Mucosa of descending colon (tissue), 3 donors: ENCODE measurements around the gene LMX1B. TPM values are rescaled to one million over a fixed set of nuclear protein-coding genes. Genes with fewer than 3 reads are reported as not detected.
A peak's percentile ranks its signal among the peaks of the same experiment; 100 is the strongest.

ENCODE experiments used
- ATAC-seq: fragments of 200-7000 bp; cut with Tn5 transposase; one replicate; pipeline ENCODE4 v1.9.1; 2020; ENCODE audit warnings: mild to moderate bottlenecking, moderate library complexity
- DNase-seq, 3 donors: peaks; one replicate each; pipeline ENCODE4 v3.0.0-alpha.2; 2020
- H3K36me3 ChIP-seq: fragments of 200-600 bp; one replicate; pipeline ENCODE4 v1.8.0; 2021; ENCODE audit warnings: low read depth, mild to moderate bottlenecking
- H3K4me1 ChIP-seq: fragments of 200-600 bp; one replicate; pipeline ENCODE4 v1.8.0; 2021; ENCODE audit warnings: low read depth, mild to moderate bottlenecking
- H3K4me3 ChIP-seq: fragments of 200-600 bp; one replicate; pipeline ENCODE4 v1.8.0; 2021; ENCODE audit warnings: mild to moderate bottlenecking
- H3K9me3 ChIP-seq: fragments of 200-600 bp; one replicate; pipeline ENCODE4 v1.8.0; 2021; ENCODE audit warnings: mild to moderate bottlenecking
- intact Hi-C, 2 donors: fragments of 100-400 bp; cut with DNase I in 1 of 2; cut with micrococcal nuclease in 1 of 2; formaldehyde crosslinking; loops; one replicate each; pipeline versions ENCODE4 v1.11.0 to v1.11.1; 2022; cut with DNase I, micrococcal nuclease
- total RNA-seq, 3 donors: library from RNA; stranded (reverse); fragmentation: NEBNext Ultra II Directional in 2 of 3; extraction: Animal tissue kit (Norgen Biotek cat#: 25700) in 2 of 3; gene quantifications; one replicate each; pipeline versions ENCODE4 v1.2.1 to v1.2.4, GENCODE V29; 2021 to 2023
- TF ChIP-seq, protein P1 (sequence below): fragments of 200-600 bp; IDR thresholded peaks from one replicate; pipeline ENCODE4 v1.8.0; 2022; ENCODE audit warnings: antibody characterized with exemption, mild to moderate bottlenecking
- donor health status: DM: no; HTN: no; CAD: no; lungs with moderate emphysema.
- donor health status: DM: no; HTN: no; CAD: no.
- donor health status: DM: no; HTN: yes; CAD: no.

Gene LMX1B
- total RNA-seq, 3 donors from 2014 or later, result 0.14 to 0.51 TPM; not detected in 1

DNA sequence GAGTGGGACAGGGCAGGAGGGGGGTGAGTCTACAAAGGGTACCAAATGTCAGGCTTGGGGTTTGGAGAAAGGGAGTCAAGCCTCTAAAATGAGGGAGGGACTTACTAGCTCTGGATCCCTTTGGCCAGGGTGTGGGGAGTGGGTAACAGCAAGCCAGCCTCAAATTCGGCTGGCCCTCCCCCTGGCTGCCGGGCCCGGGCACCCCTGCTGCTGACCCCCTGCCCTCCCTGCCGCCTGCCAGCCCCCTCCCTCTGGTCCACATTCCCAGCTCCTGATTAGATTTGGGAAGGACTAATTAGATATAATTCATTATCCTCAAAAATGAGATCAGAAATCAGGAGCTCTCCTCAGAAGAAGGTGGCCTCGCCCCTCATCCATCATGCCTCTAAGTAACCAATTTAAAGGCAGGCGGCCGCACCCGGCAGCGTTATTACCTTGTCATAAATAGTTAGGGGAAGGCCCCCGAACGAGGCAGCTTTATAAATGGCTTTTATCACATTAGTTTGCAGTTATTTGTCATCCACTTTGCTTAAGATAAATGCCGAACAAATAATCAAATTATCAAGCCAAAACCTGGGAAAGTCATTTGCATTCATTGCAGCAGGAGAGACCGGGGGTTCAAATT lies 44.6 kb downstream of the LMX1B start:
- ATAC-seq, result no peak
- H3K9me3 ChIP-seq, result no peaks in the 10 kb centered on the region

DNA sequence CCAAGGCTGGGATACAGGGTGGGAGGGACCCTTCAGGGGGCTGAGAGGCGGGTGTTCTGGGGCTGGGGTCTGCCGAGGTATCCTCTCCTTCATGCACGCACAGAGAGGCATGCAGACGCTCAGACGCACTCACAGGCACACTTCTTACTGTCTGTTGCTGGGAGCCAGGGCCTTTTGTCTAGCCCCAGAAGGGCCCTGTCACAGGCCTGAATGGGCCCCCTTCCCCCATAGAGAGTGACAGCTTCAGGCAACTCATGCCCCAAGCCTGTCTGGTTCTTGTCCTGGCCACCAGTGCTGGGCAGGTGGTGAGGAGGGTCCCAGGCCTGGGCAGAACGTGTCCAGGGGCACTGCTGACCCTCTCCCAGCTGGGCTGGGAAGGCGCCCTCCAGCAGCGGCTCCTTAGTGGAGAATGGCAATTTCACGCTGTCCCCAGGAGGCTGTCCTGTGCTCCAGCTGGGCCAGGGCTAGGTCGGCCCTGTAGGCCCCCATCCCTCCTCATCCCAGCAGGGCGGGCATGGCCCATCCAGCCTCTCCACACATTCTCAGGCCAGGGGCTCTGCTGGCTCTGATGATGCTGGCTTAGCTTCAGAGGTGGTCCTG lies 45.3 kb downstream of the LMX1B start:
- H3K4me1 ChIP-seq, result peaks cover 6% of the 10 kb centered on the region
- H3K36me3 ChIP-seq, result no peaks in the 10 kb centered on the region
- intact Hi-C loops, result no loop called here
- no peaks in the 10 kb centered on the region for H3K9me3 ChIP-seq
- TF ChIP-seq, protein P1, sequence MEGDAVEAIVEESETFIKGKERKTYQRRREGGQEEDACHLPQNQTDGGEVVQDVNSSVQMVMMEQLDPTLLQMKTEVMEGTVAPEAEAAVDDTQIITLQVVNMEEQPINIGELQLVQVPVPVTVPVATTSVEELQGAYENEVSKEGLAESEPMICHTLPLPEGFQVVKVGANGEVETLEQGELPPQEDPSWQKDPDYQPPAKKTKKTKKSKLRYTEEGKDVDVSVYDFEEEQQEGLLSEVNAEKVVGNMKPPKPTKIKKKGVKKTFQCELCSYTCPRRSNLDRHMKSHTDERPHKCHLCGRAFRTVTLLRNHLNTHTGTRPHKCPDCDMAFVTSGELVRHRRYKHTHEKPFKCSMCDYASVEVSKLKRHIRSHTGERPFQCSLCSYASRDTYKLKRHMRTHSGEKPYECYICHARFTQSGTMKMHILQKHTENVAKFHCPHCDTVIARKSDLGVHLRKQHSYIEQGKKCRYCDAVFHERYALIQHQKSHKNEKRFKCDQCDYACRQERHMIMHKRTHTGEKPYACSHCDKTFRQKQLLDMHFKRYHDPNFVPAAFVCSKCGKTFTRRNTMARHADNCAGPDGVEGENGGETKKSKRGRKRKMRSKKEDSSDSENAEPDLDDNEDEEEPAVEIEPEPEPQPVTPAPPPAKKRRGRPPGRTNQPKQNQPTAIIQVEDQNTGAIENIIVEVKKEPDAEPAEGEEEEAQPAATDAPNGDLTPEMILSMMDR, result no peak
- no peak overlapping the region for H3K4me3 ChIP-seq
- DNase-seq (no peak), ATAC-seq (no peak)

More for the DNA sequence above, 44.6 kb downstream of the LMX1B start:
- Histone ChIP-seq H3K36me3 (no peaks in the 10 kb centered on the region), H3K4me3 (no peak overlapping the region), H3K4me1 (peaks cover 6% of the 10 kb centered on the region)
- no peak for DNase-seq
- TF ChIP-seq, protein P1, result no peak
- intact Hi-C loops, result no loop called here

DNA sequence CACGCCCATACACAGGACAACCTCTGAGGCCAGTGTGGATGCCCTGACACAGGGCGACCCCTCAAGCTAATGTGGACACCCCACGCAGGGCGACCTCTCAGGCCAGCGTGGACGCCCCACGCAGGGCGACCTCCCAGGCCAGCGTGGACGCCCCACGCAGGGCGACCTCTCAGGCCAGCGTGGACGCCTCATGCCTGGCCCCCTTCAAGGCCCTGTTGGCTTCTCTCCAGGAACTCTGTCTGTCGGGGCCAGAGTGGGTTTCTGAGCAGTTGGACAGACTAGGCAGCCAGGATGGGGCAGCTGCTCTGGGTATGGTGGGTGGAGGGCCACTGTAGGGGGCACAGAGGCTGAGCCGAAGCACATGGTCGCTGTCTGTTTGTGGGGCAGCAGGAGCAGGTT lies 47.4 kb downstream of the LMX1B start:
- no peaks in the 10 kb centered on the region for H3K36me3 ChIP-seq
- DNase-seq (no peak), ATAC-seq (no peak)
- intact Hi-C loops, result no loop called here
- TF ChIP-seq, protein P1, result no peak
- no peak overlapping the region for H3K4me3 ChIP-seq
- peaks cover 6% of the 10 kb centered on the region for H3K4me1 ChIP-seq
- H3K9me3 ChIP-seq, result no peaks in the 10 kb centered on the region

DNA sequence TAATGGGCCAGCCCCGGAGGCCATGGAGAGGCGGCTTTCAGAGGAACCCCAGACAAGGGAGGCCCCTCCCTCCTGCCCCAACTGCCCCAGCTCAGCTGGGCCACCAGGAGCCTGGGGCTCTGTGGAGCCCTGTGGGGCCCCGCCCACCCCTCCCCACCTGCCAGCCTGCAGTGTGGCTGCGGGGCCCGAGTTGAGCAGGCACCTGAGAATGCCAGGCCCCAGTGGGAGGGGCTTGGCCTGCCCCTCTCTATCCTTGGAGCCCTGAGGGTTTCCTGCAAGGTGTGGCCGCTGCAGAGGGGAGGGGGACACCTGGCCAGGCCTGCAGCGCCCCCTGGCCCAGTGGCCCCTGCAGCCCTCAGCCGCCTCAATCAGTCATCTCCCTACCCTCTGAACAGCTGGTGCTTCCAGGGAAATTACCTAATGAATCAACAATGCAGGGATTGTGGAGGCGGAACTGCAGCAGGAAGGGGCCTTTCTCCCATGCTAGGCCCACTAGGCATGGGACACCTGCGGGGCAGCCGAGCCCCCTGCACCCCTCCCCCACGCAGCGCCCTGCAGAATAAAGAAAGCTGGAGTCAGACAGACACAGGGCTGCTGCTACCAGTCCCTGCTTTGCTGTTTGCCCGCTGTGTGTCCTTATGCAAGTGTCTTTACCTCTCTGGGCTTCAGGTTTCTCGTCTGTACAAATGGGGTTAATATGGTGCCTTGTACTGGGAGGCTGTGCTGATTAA lies 48.0 kb downstream of the LMX1B start:
- Histone ChIP-seq H3K9me3 (no peaks in the 10 kb centered on the region), H3K36me3 (no peaks in the 10 kb centered on the region), H3K4me3 (no peak overlapping the region), H3K4me1 (peaks cover 6% of the 10 kb centered on the region)
- intact Hi-C loops, result no loop called here
- ATAC-seq (peak; percentile 34), DNase-seq (no peak)
- TF ChIP-seq, protein P1, result no peak

DNA sequence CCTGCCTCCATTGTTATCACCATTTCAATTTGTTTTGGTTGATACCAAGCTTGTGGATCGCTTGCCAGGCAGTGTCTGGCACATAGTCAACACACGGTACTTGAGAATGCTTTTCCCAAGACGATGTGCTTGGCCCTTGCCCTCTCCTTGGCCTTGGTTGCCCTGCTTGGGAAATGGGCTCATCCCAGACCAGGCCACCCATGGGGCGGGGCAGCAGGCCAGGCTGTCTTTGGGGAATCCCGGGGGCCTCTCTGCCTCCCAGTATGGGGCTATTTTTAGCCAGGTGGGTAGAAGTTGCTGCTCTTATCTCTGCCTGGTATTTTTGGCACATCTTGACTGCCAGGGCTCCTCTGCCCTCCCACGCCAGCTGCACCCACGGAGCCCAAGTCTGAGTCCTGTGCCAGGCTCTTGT lies 49.9 kb downstream of the LMX1B start:
- ATAC-seq (no peak), DNase-seq (no peak)
- Histone ChIP-seq H3K4me3 (no peak overlapping the region), H3K4me1 (peaks cover 6% of the 10 kb centered on the region), H3K36me3 (no peaks in the 10 kb centered on the region), H3K9me3 (no peaks in the 10 kb centered on the region)
- intact Hi-C loops, result no loop called here
- TF ChIP-seq, protein P1, result no peak
